ENCODE measurements around the gene FBXL3. TPM values are rescaled to one million over a fixed set of nuclear protein-coding genes. Genes with fewer than 3 reads are reported as not detected.
A peak's percentile ranks its signal among the peaks of the same experiment; 100 is the strongest.

Gene FBXL3
- total and polyA plus RNA-seq, 2 of the 13 experiments (the other 11 are each of a cell fraction or from before 2014, with no cell fraction given) = 11.5 to 18.5 TPM

- peak; percentile 57; the same call in 1 of the 2 replicates for TF ChIP-seq ZBTB2 (CRISPR knock-in tag; IDR thresholded peaks at IDR 0.05; ENCODE audit: low read depth)
- TF ChIP-seq HNRNPH1 (optimal IDR thresholded peaks at IDR 0.05; ENCODE audit: low read depth, low read length) = no peak
- TF ChIP-seq BRD4 (CRISPR knock-in tag; IDR thresholded peaks at IDR 0.05) = peak; percentile 92
- peak; percentile 86; the same call in 1 of the 2 replicates for TF ChIP-seq GLI4 (CRISPR knock-in tag; IDR thresholded peaks at IDR 0.05; ENCODE audit: borderline replicate concordance)
- TF ChIP-seq ZFP36L2 (CRISPR knock-in tag; IDR thresholded peaks at IDR 0.05) = no peak
- peak; percentile 89 for TF ChIP-seq MYC (CRISPR knock-in tag; IDR thresholded peaks at IDR 0.05; ENCODE audit: borderline replicate concordance)
- peak; percentile 69; the same call in 1 of the 2 replicates for TF ChIP-seq FOXK1 (CRISPR knock-in tag; IDR thresholded peaks at IDR 0.05; ENCODE audit: borderline replicate concordance, low read depth)
- peak; percentile 50; the same call in 1 of the 2 replicates for TF ChIP-seq TOPORS (CRISPR knock-in tag; IDR thresholded peaks at IDR 0.05)
- TF ChIP-seq CREM (IDR thresholded peaks at IDR 0.05) = peak; percentile 71; the same call in 1 of the 2 replicates
- TF ChIP-seq CREM (CRISPR knock-in tag; IDR thresholded peaks at IDR 0.05) = peak; percentile 70
- TF ChIP-seq EED (CRISPR knock-in tag; IDR thresholded peaks at IDR 0.05) = no peak; the same call in 1 of the 2 replicates
- peak; percentile 85 for TF ChIP-seq ZNF142 (CRISPR knock-in tag; IDR thresholded peaks at IDR 0.05)
- peak; percentile 76 for TF ChIP-seq HNRNPK (IDR thresholded peaks at IDR 0.05; ENCODE audit: low read depth, low read length, poor library complexity, severe bottlenecking)
- no peak for TF ChIP-seq KAT2B (IDR thresholded peaks at IDR 0.05; ENCODE audit: borderline replicate concordance, low read depth, low read length)
- TF ChIP-seq ZNF232 (CRISPR knock-in tag; IDR thresholded peaks at IDR 0.05; ENCODE audit: borderline replicate concordance) = peak; percentile 80; the same call in 1 of the 2 replicates
- TF ChIP-seq PRDM15 (CRISPR knock-in tag; IDR thresholded peaks at IDR 0.05) = peak; percentile 52; the same call in 1 of the 2 replicates
- 0 out of 2 replicates have a peak, but pooled peaks have one; percentile 26 for TF ChIP-seq ZBTB25 (CRISPR knock-in tag; IDR thresholded peaks at IDR 0.05)
Observed at GRCh38 chr13:76991796-76992547, 35.0 kb downstream of the FBXL3 start, which contains the start of gene CLN5 (continued).

Measured in HepG2 (cell line).